Measurements from ENCODE around the gene DNAJC5. TPM values are rescaled to one million over a fixed set of nuclear protein-coding genes. Genes with fewer than 3 reads are reported as not detected.

The DNAJC5 gene, protein sequence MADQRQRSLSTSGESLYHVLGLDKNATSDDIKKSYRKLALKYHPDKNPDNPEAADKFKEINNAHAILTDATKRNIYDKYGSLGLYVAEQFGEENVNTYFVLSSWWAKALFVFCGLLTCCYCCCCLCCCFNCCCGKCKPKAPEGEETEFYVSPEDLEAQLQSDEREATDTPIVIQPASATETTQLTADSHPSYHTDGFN
- total RNA-seq: 70.0 and 72.2 TPM in 2 replicates

DNA sequence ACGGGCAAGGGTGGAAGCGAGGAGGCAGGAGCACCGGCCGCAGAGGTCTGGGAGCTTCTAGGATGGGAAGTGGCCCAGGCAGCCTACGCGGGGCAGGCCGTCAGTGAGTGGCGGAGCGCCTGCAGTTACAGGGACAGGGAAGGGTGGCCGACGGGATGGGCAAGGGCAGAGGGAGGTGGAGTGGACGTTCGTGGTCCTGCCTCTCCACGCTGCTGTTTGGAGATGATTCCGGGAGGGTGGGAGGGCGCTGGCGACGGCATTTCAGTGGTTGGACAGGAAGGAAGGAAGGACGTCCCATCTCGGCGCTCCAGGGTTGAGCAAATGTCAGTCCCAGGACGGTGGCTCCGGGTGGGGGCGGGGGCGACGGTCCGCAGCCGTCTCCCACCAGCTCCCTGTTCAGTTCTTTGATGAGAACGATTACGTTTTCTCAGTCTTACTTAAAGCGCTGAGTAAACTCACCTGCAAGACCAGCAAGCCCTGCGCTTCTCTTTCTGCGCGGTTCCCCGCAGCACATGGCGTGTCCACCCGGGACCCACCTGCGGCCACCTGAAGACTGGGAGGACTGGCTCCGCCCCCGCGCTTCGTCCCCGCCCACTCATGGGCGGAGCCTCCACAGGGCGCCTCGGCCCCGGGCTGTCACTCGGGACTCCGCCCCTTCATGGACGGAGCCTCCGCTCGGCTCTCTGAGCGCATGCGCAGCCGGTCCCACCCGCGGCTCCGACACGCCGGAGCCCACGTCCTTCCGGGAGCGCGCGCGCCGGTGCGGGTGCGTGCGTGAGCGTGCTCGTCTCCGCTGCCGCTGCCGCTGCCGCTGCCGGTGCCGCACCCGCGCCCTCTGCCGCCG lies at the start of gene DNAJC5:
Gene DNAJC5 (plus strand): TSS at position 769 of the 844 bp plus-strand sequence. CDS start 33,220 bp downstream, outside the sequence.

DNA sequence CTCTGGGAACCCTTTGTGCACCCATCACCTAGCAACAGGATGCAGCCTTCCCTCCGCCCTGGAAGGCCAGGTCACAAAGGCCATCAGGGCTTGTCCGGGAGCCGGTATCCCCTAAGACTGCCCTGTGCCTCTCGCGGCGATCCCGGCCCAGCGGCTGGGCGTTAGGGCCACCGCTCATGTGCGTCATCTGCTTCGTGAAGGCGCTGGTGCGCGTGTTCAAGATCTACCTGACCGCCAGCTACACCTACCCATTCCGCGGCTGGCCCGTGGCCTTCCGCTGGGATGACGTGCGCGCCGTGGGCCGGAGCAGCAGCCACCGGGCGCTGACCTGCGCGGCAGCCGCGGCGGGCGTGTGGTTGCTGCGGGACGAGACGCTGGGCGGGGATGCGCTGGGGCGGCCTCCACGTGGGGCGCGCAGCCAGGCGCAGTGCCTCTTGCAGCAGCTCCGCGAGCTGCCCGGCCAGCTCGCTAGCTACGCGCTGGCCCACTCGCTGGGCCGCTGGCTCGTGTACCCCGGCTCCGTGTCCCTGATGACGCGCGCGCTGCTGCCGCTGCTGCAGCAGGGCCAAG lies 33.5 kb upstream of the DNAJC5 start, which contains the start of gene ABHD16B:
Gene ABHD16B (plus strand): TSS at position 134 of the 570 bp plus-strand sequence. CDS start 43 bp downstream, at position 177.

DNA sequence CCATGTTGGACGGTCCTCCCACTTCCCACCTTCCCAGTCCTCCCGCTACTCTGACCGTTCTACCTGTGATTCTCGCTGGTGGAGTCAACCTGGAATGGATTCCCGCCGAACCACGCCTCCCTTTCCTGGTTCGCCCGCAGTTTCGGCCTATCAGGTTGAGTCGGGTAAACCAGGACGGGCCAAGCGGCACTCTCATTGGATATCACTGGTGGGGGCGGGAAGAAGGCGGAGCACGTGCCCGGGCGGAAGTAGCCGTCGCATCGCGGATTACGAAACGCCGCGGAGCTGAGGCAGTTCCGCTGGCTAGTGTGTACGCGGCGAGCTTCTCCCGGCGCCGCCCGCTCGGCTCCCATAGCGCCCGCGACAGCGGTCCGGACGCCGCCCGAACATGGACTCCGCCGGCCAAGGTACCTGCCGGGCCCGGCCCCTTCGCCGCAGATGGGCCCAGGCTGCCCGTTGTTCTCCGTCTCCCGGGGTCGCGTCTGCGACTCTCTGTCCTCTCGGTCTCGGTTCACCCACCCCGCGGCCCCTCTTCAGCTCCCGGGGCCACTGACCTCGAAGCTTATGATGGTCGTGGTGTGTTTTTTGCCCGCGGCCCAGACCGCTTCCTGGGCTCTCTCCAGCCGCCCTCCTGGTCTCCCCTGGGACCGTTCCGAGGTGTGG lies 29.8 kb upstream of the DNAJC5 start, which contains the start of gene TPD52L2:
Gene TPD52L2 (plus strand): TSS at position 293 of the 663 bp plus-strand sequence. CDS start 96 bp downstream, at position 389.

DNA sequence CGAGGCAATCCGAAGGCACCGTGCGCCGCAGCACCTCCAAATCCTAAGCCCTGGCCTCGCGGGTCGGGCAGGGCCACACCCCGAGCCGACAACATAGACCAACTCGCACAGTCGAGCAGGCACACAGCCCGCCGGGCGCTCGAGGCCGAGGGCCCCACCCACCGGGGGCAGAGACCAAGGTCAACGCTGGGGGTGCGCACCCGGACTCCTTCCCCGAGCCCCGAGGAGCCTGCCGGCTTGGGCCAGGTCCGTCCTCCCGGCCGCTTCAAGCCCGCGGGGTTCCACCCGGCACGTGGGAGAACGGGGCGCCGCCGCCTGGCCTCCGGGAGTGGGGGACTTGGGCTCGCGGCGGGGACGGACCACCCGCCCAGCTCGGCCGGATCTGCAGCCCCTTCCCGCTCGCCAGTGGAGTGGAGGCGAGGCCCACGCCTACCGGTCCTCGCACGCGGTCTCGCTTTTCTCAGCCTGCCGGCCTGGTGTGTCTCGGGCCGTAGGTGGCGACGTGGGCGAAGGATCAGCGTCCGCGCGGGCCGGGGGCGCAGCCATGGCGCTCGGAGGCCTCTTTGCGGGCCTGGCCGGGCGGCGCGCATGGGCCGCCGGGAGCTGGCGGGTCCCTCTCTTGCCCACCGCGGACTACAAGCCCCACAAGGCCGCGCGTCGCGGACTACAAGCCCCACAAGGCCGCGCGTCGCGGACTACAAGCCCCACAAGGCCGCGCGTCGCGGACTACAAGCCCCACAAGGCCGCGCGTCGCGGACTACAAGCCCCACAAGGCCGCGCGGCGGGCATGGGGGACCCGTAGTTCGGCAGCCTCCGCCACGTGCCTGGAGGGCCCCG lies 61.1 kb downstream of the DNAJC5 start, which contains the start of gene UCKL1:
Gene UCKL1 (minus strand): TSS at position 590 of the 837 bp plus-strand sequence. CDS start 44 bp downstream, at position 546.

DNA sequence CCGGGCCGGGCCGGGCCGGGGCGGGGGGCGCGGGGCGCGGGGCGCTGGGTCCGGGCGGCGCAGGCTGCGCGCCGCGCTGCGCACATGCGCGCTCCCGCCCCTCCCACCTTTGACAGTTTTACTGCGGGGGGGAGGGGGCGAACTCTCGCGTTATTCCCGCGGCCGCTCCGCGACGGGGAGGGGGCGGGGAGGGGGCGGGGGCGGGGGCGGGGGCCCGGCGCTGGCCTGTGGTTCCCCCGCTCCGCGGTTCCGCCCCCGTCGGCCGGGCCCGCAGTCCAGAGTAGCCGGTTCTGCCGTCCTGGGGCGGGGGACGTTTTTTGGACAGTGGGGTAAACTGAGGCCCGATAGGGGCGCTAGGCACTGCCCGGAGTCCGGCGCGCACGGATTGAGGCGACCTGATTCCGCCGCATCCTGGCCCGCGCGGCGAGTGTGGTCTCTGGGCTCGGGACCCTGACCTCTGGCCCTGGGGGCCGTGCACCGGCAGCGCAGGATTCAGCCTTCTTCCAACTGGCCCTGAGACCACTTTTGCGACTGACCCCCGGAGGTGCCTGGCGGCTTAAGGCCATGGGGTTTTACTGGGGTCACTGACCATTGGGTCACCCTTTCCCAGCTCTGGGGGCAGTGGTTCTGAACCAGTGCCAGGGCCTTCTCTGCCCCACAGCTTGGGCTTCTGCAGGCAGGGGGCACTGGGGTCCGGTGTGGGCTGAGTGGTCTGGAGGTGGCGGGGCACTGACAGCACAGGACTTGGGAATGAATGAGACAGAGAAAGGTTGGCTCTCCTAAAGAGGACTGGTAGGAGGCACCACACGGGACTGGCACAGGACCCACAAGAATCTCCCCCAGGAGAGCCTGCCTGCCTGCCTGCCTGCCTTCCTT lies 75.2 kb downstream of the DNAJC5 start, which contains the start of gene ZNF512B:
Gene ZNF512B (minus strand): TSS at position 93 of the 876 bp plus-strand sequence. CDS start 1,980 bp downstream, outside the sequence.

DNA sequence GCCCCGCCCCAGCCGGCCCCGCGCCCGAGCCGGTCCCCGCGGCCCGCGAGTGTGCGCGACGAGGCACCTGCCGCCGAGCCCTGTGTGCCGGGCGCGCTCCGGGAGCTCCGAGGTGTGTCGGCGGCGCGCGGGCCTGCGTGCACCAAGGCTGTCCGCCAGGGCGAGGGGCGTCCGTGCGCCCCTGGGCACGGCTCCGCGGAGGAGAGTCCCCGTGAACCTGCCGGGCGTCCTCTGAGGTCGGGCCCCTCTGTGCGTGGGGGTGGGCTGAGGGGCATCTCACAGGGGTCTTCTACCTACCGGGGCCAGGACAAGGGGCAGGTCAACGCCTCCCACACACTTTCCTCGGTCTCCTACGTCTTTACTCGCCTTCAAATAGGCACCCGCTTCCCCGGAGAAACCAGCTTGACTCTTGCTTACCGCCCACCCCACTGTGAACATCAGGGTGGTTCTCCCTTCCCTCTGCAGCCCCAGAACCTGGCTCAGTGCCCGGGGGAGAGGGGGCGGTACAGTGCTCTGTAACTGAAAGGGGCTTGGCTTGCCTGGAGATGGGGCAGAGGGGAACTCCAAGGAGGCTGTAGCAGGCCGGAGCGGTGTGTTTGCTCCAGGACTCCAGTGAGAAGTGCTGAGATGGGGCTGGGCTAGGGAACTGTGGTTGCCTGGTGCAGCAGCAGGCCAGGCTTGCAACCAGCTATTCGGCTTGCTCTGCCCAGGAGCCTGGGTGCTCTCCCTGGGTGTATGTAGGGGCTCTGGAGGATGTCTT lies 84.8 kb downstream of the DNAJC5 start, which contains the start of gene SAMD10:
Gene SAMD10 (minus strand): TSS at position 86 of the 760 bp plus-strand sequence. CDS start 175 bp downstream, outside the sequence.

DNA sequence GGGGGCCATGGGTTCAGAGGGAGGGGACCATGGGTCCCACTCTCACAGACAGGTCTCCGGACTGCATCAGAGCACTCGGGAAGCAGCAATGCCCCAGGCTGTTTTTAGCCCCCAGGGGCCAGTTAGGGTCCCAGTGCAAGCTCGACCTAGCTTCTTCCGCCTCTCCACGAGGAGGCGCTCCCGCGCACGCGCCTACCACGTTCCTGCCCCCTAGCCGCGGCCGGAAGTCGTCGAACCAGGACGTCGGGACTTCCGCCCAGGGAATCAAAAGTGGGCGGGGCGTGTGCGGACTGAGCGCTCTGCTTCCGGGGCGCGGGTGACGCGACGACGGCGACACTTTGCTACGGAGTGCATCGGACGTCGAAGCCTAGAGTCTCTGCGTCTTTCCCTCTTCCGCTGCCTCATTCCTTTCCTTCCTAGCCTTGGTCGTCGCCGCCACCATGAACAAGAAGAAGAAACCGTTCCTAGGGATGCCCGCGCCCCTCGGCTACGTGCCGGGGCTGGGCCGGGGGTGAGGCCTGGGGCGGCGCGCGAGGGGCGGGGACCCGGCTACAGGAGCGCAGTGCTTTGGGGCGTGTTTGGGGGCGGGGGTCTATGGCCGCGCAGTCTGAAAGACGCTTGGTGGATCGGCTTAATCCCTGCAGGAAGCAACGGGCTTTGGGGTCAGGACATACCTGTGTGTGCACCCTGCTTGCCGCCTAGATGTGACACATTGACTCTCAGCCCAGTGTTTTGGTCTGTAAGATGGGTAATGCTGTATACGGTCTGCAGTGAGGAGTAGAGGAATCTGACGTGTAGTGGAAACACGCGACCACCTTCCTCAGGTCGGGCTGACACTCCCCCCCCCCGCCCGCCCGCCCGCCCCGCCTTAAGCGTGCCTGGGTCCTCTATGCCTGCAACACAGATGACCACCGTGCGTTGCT lies 86.1 kb downstream of the DNAJC5 start, which contains the start of gene PRPF6:
Gene PRPF6 (plus strand): TSS at position 327 of the 923 bp plus-strand sequence. CDS start 114 bp downstream, at position 441.

Other genes with a start within 250 kb of the DNAJC5 start
- gene STMN3, start 241.7 kb upstream of the DNAJC5 start, total RNA-seq: 4.1 and 5.6 TPM in 2 replicates
- 12.5 and 13.0 TPM in 2 replicates for gene RTEL1, start 236.8 kb upstream of the DNAJC5 start, total RNA-seq
- 31.8 and 39.1 TPM in 2 replicates for gene TNFRSF6B, start 198.5 kb upstream of the DNAJC5 start, total RNA-seq
- 37.6 and 49.9 TPM in 2 replicates for gene ARFRP1, start 187.2 kb upstream of the DNAJC5 start, total RNA-seq
- 22.0 and 35.1 TPM in 2 replicates for gene ZGPAT, start 187.1 kb upstream of the DNAJC5 start, total RNA-seq
- 6.3 and 10.9 TPM in 2 replicates for gene LIME1, start 158.5 kb upstream of the DNAJC5 start, total RNA-seq
- gene SLC2A4RG, start 155.3 kb upstream of the DNAJC5 start, total RNA-seq: 88.0 and 107 TPM in 2 replicates
- 0.42 and 0.93 TPM in 2 replicates for gene ZBTB46, start 63.9 kb upstream of the DNAJC5 start, total RNA-seq
- gene ABHD16B, start 33.6 kb upstream of the DNAJC5 start, total RNA-seq: not detected in 2 replicates
- 85.5 and 103 TPM in 2 replicates for gene TPD52L2, start 29.9 kb upstream of the DNAJC5 start, total RNA-seq
- gene UCKL1, start 61.3 kb downstream of the DNAJC5 start, total RNA-seq: 9.5 and 23.1 TPM in 2 replicates
- 10.5 and 14.2 TPM in 2 replicates for gene ZNF512B, start 74.8 kb downstream of the DNAJC5 start, total RNA-seq
- 11.1 and 11.6 TPM in 2 replicates for gene SAMD10, start 84.5 kb downstream of the DNAJC5 start, total RNA-seq
- 38.0 and 43.2 TPM in 2 replicates for gene PRPF6, start 86.0 kb downstream of the DNAJC5 start, total RNA-seq
- gene C20orf204, start 141.1 kb downstream of the DNAJC5 start, total RNA-seq: 0.14 and 0.74 TPM in 2 replicates
- gene SOX18, start 154.5 kb downstream of the DNAJC5 start, total RNA-seq: 0.07 TPM in 1 of 2 replicates, not detected in the other
- gene TCEA2, start 168.1 kb downstream of the DNAJC5 start, total RNA-seq: 9.5 and 10.0 TPM in 2 replicates
- gene RGS19, start 184.4 kb downstream of the DNAJC5 start, total RNA-seq: 21.4 and 22.6 TPM in 2 replicates
- gene OPRL1, start 185.0 kb downstream of the DNAJC5 start, total RNA-seq: 0.28 and 1.6 TPM in 2 replicates
- 0.28 TPM in 1 of 2 replicates, not detected in the other for gene LKAAEAR1, start 189.3 kb downstream of the DNAJC5 start, total RNA-seq
- not detected in 2 replicates for gene NPBWR2, start 212.4 kb downstream of the DNAJC5 start, total RNA-seq

Measured in airway epithelial cell (primary cell).